H1 (cell line): ENCODE results near the gene DYNC1I1. TPM values are rescaled to one million over a fixed set of nuclear protein-coding genes. Genes with fewer than 3 reads are reported as not detected.

Experiments used
- CTCF ChIA-PET: fragments of 300-600 bp; sonication (Branson Sonifier 250); formaldehyde crosslinking; loops from one replicate; lab custom pipeline; 2021; ENCODE audit not compliant: partially characterized antibody; lab: Charles Lee
- POLR2A ChIA-PET: fragments of 300-600 bp; sonication (Branson Sonifier 250); formaldehyde crosslinking; loops from one replicate; lab custom pipeline; 2021; ENCODE audit warnings: inconsistent platforms; ENCODE audit not compliant: partially characterized antibody; lab: Charles Lee
- DNase-seq, 2 experiments: peaks; one replicate each; pipeline versions ENCODE4 v3.0.0 to v3.0.0-alpha.2; 2010 to 2022; ENCODE audit warnings: low spot score in 2 of 2, low read depth in 1 of 2, mixed read lengths in 1 of 2
- FAIRE-seq: peaks from 2 replicates; lab custom pipeline; 2011; peaks lifted over from hg19 to GRCh38; lab: Jason Lieb, UNC
- H2AFZ ChIP-seq: 2 replicates; pipeline ENCODE4 v1.8.1; 2012; ENCODE audit warnings: low read length, inconsistent platforms
- H2AK5ac ChIP-seq: 2 replicates; pipeline ENCODE4 v1.6.1; 2013; ENCODE audit warnings: low read depth, low read length
- H2BK120ac ChIP-seq: replicated peaks from 2 replicates; pipeline ENCODE3; 2013; ENCODE audit warnings: low read depth, low read length, inconsistent platforms
- H2BK12ac ChIP-seq: 2 replicates; pipeline ENCODE4 v1.6.1; 2013; ENCODE audit warnings: low read depth, low read length
- H2BK15ac ChIP-seq: 2 replicates; pipeline ENCODE4 v1.6.1; 2013; ENCODE audit warnings: low read length
- H2BK20ac ChIP-seq: 2 replicates; pipeline ENCODE4 v1.6.1; 2013; ENCODE audit warnings: low read length
- H2BK5ac ChIP-seq: 2 replicates; pipeline ENCODE4 v1.6.1; 2013; ENCODE audit warnings: low read depth, low read length
- H3K14ac ChIP-seq: 2 replicates; pipeline ENCODE4 v1.6.1; 2013; ENCODE audit warnings: inconsistent platforms; ENCODE audit not compliant: insufficient read length
- H3K18ac ChIP-seq: 2 replicates; pipeline ENCODE4 v1.6.1; 2013; ENCODE audit warnings: low read length; ENCODE audit errors: extremely low read depth
- H3K23ac ChIP-seq: 2 replicates; pipeline ENCODE4 v1.6.1; 2013; ENCODE audit warnings: inconsistent platforms; ENCODE audit not compliant: insufficient read length
- H3K23me2 ChIP-seq: 2 replicates; pipeline ENCODE4 v1.6.1; 2013; ENCODE audit warnings: low read depth, low read length
- H3K27ac ChIP-seq: 2 replicates; pipeline ENCODE4 v1.6.1; 2011; ENCODE audit warnings: low read depth, low read length, inconsistent platforms
- H3K27me3 ChIP-seq, 4 experiments: replicated peaks in 1 of 4; 1 replicate in 1 of 4; 2 replicates in 3 of 4; pipeline versions ENCODE4 v1.6.1 to v1.8.1; 2011 to 2013; ENCODE audit warnings: low read length in 3 of 4, mild to moderate bottlenecking in 3 of 4, inconsistent platforms in 2 of 4, mixed read lengths in 2 of 4, moderate library complexity in 1 of 4; ENCODE audit not compliant: control insufficient read depth in 3 of 4, insufficient read depth in 3 of 4; ENCODE audit errors: extremely low read depth in 1 of 4
- H3K36me3 ChIP-seq, 4 experiments: 2 replicates each; pipeline versions ENCODE4 v1.6.1 to v1.8.1; 2011 to 2013; ENCODE audit warnings: mild to moderate bottlenecking in 4 of 4, low read length in 3 of 4, moderate library complexity in 2 of 4, control low read depth in 1 of 4, inconsistent platforms in 1 of 4; ENCODE audit not compliant: insufficient read depth in 4 of 4, control insufficient read depth in 2 of 4
- H3K4ac ChIP-seq: replicated peaks from 2 replicates; pipeline ENCODE3; 2013; ENCODE audit warnings: low read length, low read depth, mixed read lengths, inconsistent platforms; ENCODE audit not compliant: insufficient read length
- H3K4me1 ChIP-seq, 4 experiments: replicated peaks in 1 of 4; 1 replicate in 1 of 4; 2 replicates in 3 of 4; pipeline versions ENCODE4 v1.6.1 to v1.8.1; 2011 to 2013; ENCODE audit warnings: low read length in 3 of 4, inconsistent platforms in 2 of 4, mixed read lengths in 1 of 4; ENCODE audit not compliant: insufficient read depth in 4 of 4, control insufficient read depth in 3 of 4
- H3K4me2 ChIP-seq, 2 experiments: 2 replicates each; pipeline versions ENCODE4 v1.6.1 to v1.8.1; 2011 to 2013; ENCODE audit warnings: low read depth in 2 of 2, low read length in 2 of 2, control low read depth in 1 of 2, inconsistent platforms in 1 of 2, mild to moderate bottlenecking in 1 of 2; ENCODE audit not compliant: insufficient read depth in 1 of 2
- H3K4me3 ChIP-seq, 4 experiments: fragments of 200-600, 300-600 bp in 1 of 4; sonication (generic), shearing (Covaris generic), sonication (Bioruptor Twin) in 1 of 4; 2 replicates each; pipeline versions ENCODE4 v1.5.1 to v1.8.1; 2011 to 2016; ENCODE audit warnings: low read length in 4 of 4, low read depth in 3 of 4, control low read depth in 2 of 4, inconsistent platforms in 2 of 4, mild to moderate bottlenecking in 2 of 4, mixed read lengths in 1 of 4, moderate library complexity in 1 of 4; ENCODE audit not compliant: insufficient read depth in 2 of 4; ENCODE audit errors: extremely low read depth in 1 of 4
- H3K56ac ChIP-seq: replicated peaks from 2 replicates; pipeline ENCODE3; 2013; ENCODE audit warnings: low read depth, mild to moderate bottlenecking, mixed read lengths, low read length, inconsistent platforms; ENCODE audit not compliant: insufficient read length
- H3K79me1 ChIP-seq: 2 replicates; pipeline ENCODE4 v1.6.1; 2013; ENCODE audit warnings: low read depth, low read length, control low read depth
- H3K79me2 ChIP-seq, 2 experiments: 2 replicates each; pipeline versions ENCODE4 v1.6.1 to v1.8.1; 2012 to 2013; ENCODE audit warnings: low read length in 2 of 2, mild to moderate bottlenecking in 2 of 2, inconsistent platforms in 1 of 2; ENCODE audit not compliant: insufficient read depth in 2 of 2, control insufficient read depth in 1 of 2
- H3K9ac ChIP-seq, 4 experiments: replicated peaks in 1 of 4; 1 replicate in 1 of 4; 2 replicates in 3 of 4; pipeline versions ENCODE4 v1.6.1 to v1.8.1; 2011 to 2013; ENCODE audit warnings: low read depth in 3 of 4, low read length in 3 of 4, control low read depth in 2 of 4, mild to moderate bottlenecking in 2 of 4, moderate library complexity in 2 of 4, inconsistent platforms in 1 of 4; ENCODE audit errors: extremely low read depth in 1 of 4
- H3K9me3 ChIP-seq, 2 experiments: 2 replicates each; pipeline versions ENCODE4 v1.6.1 to v1.8.1; 2012 to 2013; ENCODE audit warnings: mild to moderate bottlenecking in 2 of 2, moderate library complexity in 2 of 2, control low read depth in 1 of 2, inconsistent platforms in 1 of 2, low read depth in 1 of 2, low read length in 1 of 2, mixed read lengths in 1 of 2; ENCODE audit not compliant: insufficient read depth in 2 of 2
- H4K20me1 ChIP-seq, 2 experiments: replicated peaks in 1 of 2; 2 replicates each; pipeline versions ENCODE3 to v1.8.1; 2011 to 2013; ENCODE audit warnings: inconsistent platforms in 2 of 2, low read length in 2 of 2, mild to moderate bottlenecking in 1 of 2; ENCODE audit not compliant: insufficient read depth in 2 of 2, control insufficient read depth in 1 of 2
- H4K5ac ChIP-seq: 2 replicates; pipeline ENCODE4 v1.6.1; 2013; ENCODE audit warnings: low read length, low read depth, mixed read lengths, inconsistent platforms; ENCODE audit not compliant: insufficient read length
- H4K8ac ChIP-seq: 2 replicates; pipeline ENCODE4 v1.8.0; 2013; ENCODE audit warnings: mild to moderate bottlenecking, moderate library complexity, low read length, inconsistent platforms; ENCODE audit not compliant: insufficient read depth; ENCODE audit errors: extremely low read depth
- H4K91ac ChIP-seq: replicated peaks from 2 replicates; pipeline ENCODE3; 2013; ENCODE audit warnings: low read length, mixed read lengths, inconsistent platforms; ENCODE audit not compliant: insufficient read length
- YY1 ChIP-seq: IDR thresholded peaks from 2 replicates; pipeline ENCODE4 v1.6.1; 2011; ENCODE audit warnings: low read depth, mild to moderate bottlenecking, low read length
- WGBS, 2 experiments: shearing (Covaris generic) in 1 of 2; methylation state at CpG; one replicate each; pipeline versions ENCODE4 v1.1.6 to v1.1.7; 2013 to 2015; ENCODE audit warnings: low lambda C conversion rate in 2 of 2, mixed read lengths in 2 of 2, inconsistent platforms in 1 of 2, low coverage in 1 of 2, missing lambda C conversion rate in 1 of 2; ENCODE audit not compliant: insufficient replicate concordance in 2 of 2, insufficient coverage in 1 of 2, insufficient read length in 1 of 2; ENCODE audit errors: extremely low coverage in 1 of 2, missing lambda C conversion rate in 1 of 2; 5-methylcytosine and 5-hydroxymethylcytosine counted together
- polyA plus RNA-seq, 7 experiments: library from polyadenylated mRNA; depleted of rRNA in 3 of 7; stranded (reverse) in 5 of 7; unstranded in 2 of 7; fragments of >200 nt in 5 of 7; fragments of 200-250 nt in 2 of 7; gene quantifications; 1 replicate in 5 of 7; 2 replicates in 1 of 7; 4 replicates in 1 of 7; pipeline versions ENCODE4 v1.2.1 to v1.2.3, GENCODE V29; 2011 to 2013; ENCODE audit warnings: missing spikeins in 2 of 7, mixed read lengths in 2 of 7
- total RNA-seq: library from RNA; stranded (reverse); fragmentation: NEBNext Ultra II Directional; extraction: Animal tissue kit (Norgen Biotek cat#: 25700); gene quantifications from 2 replicates; pipeline ENCODE4 v1.2.1, GENCODE V29; 2021

DYNC1I1 gene
- total and polyA plus RNA-seq, 2 of the 8 experiments (the other 6 are each of a cell fraction or from before 2014, with no cell fraction given), result 0.45 to 0.58 TPM

DNA sequence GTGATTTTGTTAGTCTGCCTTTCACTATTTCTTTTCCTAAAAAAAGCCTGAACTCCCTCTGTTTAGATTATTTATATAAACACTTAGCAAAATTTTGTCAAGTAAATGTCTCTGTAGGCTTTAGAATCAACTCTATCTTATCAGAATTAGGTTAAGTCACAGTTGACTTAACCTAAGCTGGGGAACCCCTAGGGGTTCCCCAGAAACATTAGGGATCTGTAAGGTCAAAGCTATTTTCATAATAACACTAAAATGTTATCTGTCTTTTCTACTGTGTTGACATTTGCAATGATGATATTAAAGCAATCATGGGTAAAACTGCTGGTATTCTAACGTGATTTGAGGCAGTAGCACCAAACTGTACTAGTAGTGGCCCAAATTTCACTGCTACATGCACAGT is 24.3 kb downstream of the DYNC1I1 start:
- 86% methylated on average over 1 of the region's 1 CpG; no CpG with 5 or more reads in 1 of the 2 experiments for WGBS, 2 experiments
- Histone ChIP-seq H3K27me3 (peaks cover 8 to 18% (median 14%) of the 10 kb centered on the region in 4 experiments), H2BK20ac (no peak overlapping the region), H3K4me3 (no peak overlapping the region), H2BK5ac (no peak overlapping the region), H2AFZ (no peak overlapping the region), H3K23ac (no peak overlapping the region), H3K4me1 (no peaks in the 10 kb centered on the region), H4K91ac (no peak overlapping the region), H3K36me3 (no peaks in the 10 kb centered on the region), H4K5ac (no peak overlapping the region), H3K4ac (no peak overlapping the region), H2BK120ac (no peak overlapping the region), H3K23me2 (no peaks in the 10 kb centered on the region), H2BK12ac (no peak overlapping the region), H3K18ac (no peak overlapping the region), H3K4me2 (no peak overlapping the region), H3K79me1 (no peaks in the 10 kb centered on the region), H3K27ac (no peak overlapping the region), H3K56ac (no peak overlapping the region), H4K20me1 (peaks cover 0 to 2% of the 10 kb centered on the region in 2 experiments), H3K79me2 (no peaks in the 10 kb centered on the region), H4K8ac (no peak overlapping the region), H3K14ac (no peak overlapping the region), H2BK15ac (no peak overlapping the region), H3K9me3 (no peaks in the 10 kb centered on the region), H3K9ac (no peak overlapping the region), H2AK5ac (no peak overlapping the region)
- POLR2A ChIA-PET, result no interaction called here
- no peak for FAIRE-seq
- no peak for DNase-seq
- CTCF ChIA-PET, result interaction anchor here (1.3 to 8.8 kb wide), 7 partner anchors 9 to 74 kb away, joined by 3 to 79 read pairs (median 7); no protein-coding TSS in a partner anchor
- no peak for TF ChIP-seq YY1
